GM12872 (cell line): ENCODE results near the gene CNOT8.

Experiments
- CTCF ChIP-seq: IDR thresholded peaks from 3 replicates; pipeline ENCODE4 v1.5.1; 2011; ENCODE audit warnings: low read depth, mild to moderate bottlenecking, low read length, moderate library complexity; ENCODE audit not compliant: insufficient read depth

CNOT8 gene

GRCh38 chr5:154863291-154864080 is 5.1 kb downstream of the CNOT8 start:
- no peak for TF ChIP-seq CTCF

- no peak for TF ChIP-seq CTCF
These were observed 7.2 kb downstream of the CNOT8 start for GRCh38 chr5:154865466-154866184.

- no peak for TF ChIP-seq CTCF
These were observed 8.4 kb downstream of the CNOT8 start for GRCh38 chr5:154866841-154867240.

- no peak for TF ChIP-seq CTCF
These were observed 10.3 kb downstream of the CNOT8 start for GRCh38 chr5:154868702-154869101.

- no peak for TF ChIP-seq CTCF
These were observed 13.3 kb downstream of the CNOT8 start for GRCh38 chr5:154871734-154872133.

GRCh38 chr5:154873791-154874331 is 15.4 kb downstream of the CNOT8 start:
- no peak for TF ChIP-seq CTCF

GRCh38 chr5:154878642-154879335 is 20.4 kb downstream of the CNOT8 start:
- no peak for TF ChIP-seq CTCF
